NCI-H2107 treated with DMSO at 0.1 percent for 48 hours (cell line): Measurements from ENCODE around the gene SYCP3.
"Not testable (repeated sequence)": the region's sequence is repeated elsewhere in the genome, so short reads cannot be mapped to it uniquely, and the experiment has no call there.

Source experiments
- DNase-seq: peaks from one replicate; lab custom pipeline; 2025; ENCODE audit not compliant: unreplicated experiment; lab: John Stamatoyannopoulos, UW

Gene SYCP3

GRCh38 chr12:101713930-101714329 lies 25.3 kb downstream of the SYCP3 start:
- DNase-seq, result no peak

- DNase-seq, result no peak
These were observed 26.1 kb downstream of the SYCP3 start for GRCh38 chr12:101713059-101713682.

DNA sequence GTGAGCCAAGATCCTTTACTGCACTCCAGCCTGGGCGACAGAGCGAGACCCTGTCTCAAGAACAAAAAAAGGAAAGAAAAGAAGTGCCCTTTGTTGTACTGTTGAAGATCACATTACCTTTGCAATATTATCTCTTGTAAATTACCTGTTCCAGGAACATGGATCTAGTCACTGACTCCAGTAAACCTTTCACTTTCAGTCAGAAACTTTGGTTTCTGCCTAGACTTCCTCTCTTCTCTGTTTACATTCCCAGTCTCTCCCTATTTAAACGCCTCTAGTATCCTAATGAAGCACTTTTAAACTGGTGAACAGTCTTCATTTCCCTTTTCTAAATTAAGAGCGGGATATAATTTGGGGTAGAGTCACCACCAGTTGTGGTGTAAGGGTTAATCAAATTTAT lies 29.0 kb downstream of the SYCP3 start:
- DNase-seq, result no peak

GRCh38 chr12:101707131-101707782 lies 32.0 kb downstream of the SYCP3 start:
- DNase-seq, result no peak

- DNase-seq, result no peak
These were observed 32.9 kb downstream of the SYCP3 start for GRCh38 chr12:101706403-101706802.

- DNase-seq, result no peak
These were observed 35.8 kb downstream of the SYCP3 start for GRCh38 chr12:101703487-101703886.

GRCh38 chr12:101700299-101700820 lies 38.9 kb downstream of the SYCP3 start:
- no peak for DNase-seq

DNA sequence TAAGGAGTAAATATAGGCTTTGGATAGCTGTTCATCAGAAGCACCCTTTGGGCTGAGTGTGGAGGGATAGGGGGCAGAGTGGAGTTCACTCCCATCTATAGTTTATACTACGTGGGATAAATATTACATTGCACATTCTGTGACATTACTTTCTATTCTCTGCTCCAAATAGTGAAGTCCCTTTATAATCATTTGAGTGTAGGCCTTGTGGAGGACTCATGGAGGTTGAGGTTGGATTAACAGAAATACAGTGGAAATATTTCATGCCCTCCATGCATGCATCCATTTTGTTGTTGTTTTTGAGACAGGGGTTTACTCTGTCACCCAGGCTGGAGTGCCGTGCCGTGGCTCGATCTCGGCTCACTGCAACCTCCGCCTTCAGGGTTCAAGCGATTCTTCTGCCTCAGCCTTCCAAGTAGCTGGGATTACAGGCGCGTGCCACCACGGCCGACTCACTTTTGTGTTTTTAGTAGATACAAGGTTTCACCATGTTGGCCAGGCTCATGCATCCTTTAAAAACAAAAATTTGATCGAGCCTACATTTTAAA lies 40.4 kb downstream of the SYCP3 start:
- peak; percentile 28 for DNase-seq

GRCh38 chr12:101697930-101698799 lies 41.1 kb downstream of the SYCP3 start:
- DNase-seq, result peak; percentile 28

GRCh38 chr12:101697197-101697929 lies 41.9 kb downstream of the SYCP3 start, which contains the start of gene CHPT1:
CHPT1 (plus strand) TSS chr12:101697640; CDS start chr12:101697862, 222 bp downstream.
- peak; percentile 51 for DNase-seq

DNA sequence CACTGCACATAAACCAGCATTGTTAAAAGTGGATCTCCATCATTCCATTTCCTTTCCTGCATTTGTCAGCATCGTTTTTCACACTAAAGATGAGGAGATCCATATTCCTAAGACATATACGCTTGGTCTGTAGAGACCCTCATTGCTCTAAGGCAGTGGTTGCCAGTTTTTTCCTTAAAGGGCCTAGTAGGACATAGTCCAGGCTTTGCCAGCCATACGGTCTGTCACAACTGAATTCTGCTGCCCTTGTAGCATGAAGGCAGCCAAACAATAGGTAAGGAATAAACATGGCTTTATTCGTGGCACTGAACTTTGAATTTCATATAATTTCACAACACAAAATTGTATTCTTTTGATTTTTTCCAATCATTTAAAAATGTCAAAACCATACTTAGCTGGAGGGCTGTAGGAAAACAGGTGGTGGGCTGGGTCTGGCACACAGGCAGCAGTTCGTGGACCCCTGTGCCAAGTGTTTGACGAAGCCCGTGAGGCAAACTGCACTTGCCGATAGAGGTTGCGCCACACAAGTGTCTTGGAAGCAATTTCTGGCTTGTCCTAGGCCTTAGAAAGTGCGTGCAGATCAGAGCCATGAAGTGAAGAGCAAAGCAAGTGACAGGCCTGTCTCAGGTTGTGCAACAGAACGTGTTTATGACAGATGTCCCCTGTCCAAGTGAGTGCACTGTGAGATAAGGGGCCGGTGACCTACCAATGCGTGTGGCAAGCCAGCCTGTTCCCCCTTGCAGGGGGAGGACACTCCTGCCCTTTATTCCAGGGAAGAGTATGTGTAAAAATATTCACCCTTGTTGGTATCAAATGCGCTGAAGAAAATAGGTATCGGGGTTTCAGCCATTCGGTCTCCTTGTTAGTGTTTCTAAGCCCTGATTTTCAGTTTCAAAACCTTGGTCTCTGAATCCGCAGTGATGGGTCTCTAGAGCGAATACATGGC lies 42.7 kb downstream of the SYCP3 start:
- DNase-seq, result no peak

DNA sequence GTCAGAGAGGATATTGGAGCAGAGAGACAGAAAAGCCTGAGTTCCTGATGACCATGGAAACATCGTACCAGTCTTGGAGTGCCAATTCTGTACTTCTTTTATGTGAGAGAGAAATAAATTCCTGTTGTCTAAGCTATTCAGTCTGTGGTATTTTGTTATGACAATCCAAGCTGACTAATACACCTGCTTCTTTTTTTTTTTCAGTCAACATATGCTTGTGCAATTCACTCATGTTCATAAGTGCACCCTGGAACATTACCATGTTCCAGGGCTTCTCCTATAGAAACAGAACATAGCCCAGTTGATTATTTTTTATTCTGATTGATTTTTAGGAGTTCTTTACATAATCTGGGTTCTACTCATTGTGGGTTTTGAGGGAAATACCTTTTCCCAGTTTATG lies 43.6 kb downstream of the SYCP3 start:
- no peak for DNase-seq

DNA sequence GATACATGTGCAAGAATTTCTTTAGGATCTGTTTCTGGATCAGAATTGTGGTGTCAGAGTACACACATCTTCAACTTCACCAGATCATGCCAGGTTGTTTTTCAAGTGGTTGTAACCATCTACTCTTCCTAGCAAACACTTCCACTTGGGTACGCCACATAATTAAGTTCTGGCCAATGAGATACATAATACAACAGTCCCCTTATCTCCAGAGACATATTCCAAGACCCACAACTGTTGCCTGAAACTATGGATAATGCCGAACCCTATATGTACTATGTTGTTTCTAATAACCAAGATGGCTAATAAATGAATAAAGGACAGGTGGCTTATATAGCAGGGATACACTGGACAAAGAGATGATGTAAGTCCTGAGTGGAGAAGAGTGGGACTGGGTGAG lies 44.3 kb downstream of the SYCP3 start:
- DNase-seq, result no peak

DNA sequence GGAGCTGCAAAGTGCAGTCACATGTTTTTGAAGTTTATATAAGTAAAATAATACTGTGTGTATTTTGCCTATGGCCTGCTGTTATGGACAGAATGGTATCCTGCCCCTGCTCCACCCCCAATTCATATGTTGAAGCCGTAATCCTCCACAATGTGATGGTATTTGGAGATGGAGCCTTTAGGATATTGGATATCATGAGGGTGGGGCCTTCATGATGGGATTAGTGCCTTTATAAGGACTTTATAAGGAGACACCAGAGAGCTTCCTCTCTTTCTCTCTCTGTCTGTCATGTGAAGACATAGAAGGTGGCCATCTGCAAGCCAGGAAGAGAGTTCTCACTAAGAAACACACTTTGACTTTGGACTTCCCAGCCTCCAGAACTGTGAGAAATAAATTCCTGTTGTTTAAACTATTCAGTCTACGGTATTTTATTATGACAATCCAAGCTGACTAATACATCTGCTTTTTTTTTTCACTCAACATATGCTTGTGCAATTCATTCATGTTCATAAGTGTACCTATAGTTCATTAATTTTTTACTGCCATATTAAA lies 44.9 kb downstream of the SYCP3 start:
- DNase-seq, result no peak

DNA sequence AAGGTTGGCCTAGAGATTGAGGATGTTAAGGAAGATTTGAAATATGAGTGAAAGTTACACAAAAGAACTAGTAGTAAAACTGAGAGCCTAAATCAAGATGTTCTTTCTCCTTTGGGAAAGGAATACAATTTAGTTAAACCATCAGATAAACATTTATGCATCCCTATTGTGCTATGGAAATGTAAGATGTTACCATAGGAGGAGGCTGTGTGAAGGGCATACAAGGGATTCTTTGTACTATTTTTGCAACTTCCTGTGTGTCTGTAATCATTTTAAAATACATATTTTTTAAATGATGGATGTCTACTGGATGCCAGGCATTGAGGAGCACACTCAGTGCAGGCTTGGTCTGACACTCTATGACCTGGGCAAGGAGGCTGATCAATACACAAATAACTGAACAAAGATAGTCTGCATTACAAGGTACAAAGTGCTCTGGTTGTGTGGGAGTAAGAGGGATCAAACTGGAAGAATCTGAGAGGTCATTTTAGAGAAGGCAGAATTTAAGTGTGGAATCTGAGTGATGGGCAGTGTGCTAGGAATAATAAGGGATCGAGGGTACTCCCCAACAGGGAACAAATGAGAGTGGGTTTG lies 47.7 kb downstream of the SYCP3 start:
- no peak for DNase-seq

GRCh38 chr12:101690544-101691098 lies 48.6 kb downstream of the SYCP3 start:
- DNase-seq, result no peak

GRCh38 chr12:101686176-101686575 lies 53.1 kb downstream of the SYCP3 start:
- no peak for DNase-seq

GRCh38 chr12:101685092-101685491 lies 54.2 kb downstream of the SYCP3 start:
- DNase-seq, result no peak

- not testable (repeated sequence) for DNase-seq
These were observed 57.6 kb downstream of the SYCP3 start for GRCh38 chr12:101681627-101682026.
